BE2C (cell line): ENCODE data around the gene SLC44A5.

Source experiments
- DNase-seq: peaks from one replicate; pipeline ENCODE4 v3.0.0-alpha.2; 2020
- H3K27me3 ChIP-seq: fragments of 250-450 bp; sonication (Bioruptor Pico); 2 replicates; pipeline ENCODE4 v1.5.1; 2020; ENCODE audit warnings: mild to moderate bottlenecking
- H3K36me3 ChIP-seq: fragments of 250-450 bp; sonication (Bioruptor Pico); 2 replicates; pipeline ENCODE4 v1.5.1; 2020; ENCODE audit warnings: mild to moderate bottlenecking
- H3K4me1 ChIP-seq: fragments of 250-450 bp; sonication (Bioruptor Pico); 2 replicates; pipeline ENCODE4 v1.5.1; 2020
- H3K4me3 ChIP-seq: 2 replicates; pipeline ENCODE4 v1.5.1; 2011; ENCODE audit warnings: low read depth, low read length
- H3K9me3 ChIP-seq: fragments of 250-450 bp; sonication (Bioruptor Pico); 2 replicates; pipeline ENCODE4 v1.5.1; 2020
- TF ChIP-seq, protein P1 (sequence below): IDR thresholded peaks from 2 replicates; pipeline ENCODE4 v1.5.1; 2012; ENCODE audit warnings: mild to moderate bottlenecking, low read depth, low read length

The SLC44A5 gene

DNA sequence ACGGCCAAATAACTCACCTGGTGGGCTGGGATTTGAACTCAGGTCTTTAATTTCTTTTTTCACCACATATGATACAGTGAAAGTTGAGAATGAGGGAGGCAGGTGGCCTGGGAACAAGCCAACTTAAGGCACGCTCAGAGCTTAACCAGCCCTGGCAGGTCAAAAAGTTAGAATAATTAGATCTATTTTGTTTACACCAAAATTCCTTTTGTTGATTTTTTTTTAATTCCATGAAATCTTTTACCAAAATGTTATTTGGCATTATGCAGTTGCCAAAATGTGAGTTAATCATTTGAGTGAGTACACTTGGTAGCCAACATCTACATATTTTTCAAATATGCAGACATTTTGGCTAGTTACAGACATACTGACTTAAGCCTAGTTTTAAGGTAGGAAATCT lies 439.9 kb downstream of the SLC44A5 start:
- no peak for DNase-seq
- TF ChIP-seq, protein P1, sequence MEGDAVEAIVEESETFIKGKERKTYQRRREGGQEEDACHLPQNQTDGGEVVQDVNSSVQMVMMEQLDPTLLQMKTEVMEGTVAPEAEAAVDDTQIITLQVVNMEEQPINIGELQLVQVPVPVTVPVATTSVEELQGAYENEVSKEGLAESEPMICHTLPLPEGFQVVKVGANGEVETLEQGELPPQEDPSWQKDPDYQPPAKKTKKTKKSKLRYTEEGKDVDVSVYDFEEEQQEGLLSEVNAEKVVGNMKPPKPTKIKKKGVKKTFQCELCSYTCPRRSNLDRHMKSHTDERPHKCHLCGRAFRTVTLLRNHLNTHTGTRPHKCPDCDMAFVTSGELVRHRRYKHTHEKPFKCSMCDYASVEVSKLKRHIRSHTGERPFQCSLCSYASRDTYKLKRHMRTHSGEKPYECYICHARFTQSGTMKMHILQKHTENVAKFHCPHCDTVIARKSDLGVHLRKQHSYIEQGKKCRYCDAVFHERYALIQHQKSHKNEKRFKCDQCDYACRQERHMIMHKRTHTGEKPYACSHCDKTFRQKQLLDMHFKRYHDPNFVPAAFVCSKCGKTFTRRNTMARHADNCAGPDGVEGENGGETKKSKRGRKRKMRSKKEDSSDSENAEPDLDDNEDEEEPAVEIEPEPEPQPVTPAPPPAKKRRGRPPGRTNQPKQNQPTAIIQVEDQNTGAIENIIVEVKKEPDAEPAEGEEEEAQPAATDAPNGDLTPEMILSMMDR, result no peak

DNA sequence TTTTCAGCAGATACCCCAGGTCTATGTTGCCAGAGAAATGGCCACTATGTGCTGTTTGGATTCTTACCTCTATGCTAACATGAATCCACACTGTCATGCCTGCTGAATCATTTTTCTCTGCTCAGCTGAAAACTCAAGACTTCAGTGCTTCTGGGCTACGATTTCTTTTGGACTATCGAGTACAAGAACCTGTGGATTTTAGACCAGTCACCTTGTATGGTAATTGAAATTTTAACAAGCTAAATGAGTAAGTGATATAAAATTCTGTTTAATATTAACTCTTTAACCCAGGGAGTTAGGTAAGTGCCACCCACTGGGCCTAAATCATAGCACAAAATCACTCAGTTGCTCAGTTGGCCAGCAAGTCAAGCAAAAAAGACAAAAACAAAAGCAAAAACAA lies 440.9 kb downstream of the SLC44A5 start:
- no peaks in the 10 kb centered on the region for H3K27me3 ChIP-seq
- no peaks in the 10 kb centered on the region for H3K4me1 ChIP-seq
- no peaks in the 10 kb centered on the region for H3K9me3 ChIP-seq
- DNase-seq, result no peak
- TF ChIP-seq, protein P1, result no peak
- no peaks in the 10 kb centered on the region for H3K36me3 ChIP-seq
- H3K4me3 ChIP-seq, result no peak overlapping the region

More for the DNA sequence above, 439.9 kb downstream of the SLC44A5 start:
- no peaks in the 10 kb centered on the region for H3K4me1 ChIP-seq
- no peak overlapping the region for H3K4me3 ChIP-seq
- H3K36me3 ChIP-seq, result no peaks in the 10 kb centered on the region
- no peaks in the 10 kb centered on the region for H3K27me3 ChIP-seq
- no peaks in the 10 kb centered on the region for H3K9me3 ChIP-seq

DNA sequence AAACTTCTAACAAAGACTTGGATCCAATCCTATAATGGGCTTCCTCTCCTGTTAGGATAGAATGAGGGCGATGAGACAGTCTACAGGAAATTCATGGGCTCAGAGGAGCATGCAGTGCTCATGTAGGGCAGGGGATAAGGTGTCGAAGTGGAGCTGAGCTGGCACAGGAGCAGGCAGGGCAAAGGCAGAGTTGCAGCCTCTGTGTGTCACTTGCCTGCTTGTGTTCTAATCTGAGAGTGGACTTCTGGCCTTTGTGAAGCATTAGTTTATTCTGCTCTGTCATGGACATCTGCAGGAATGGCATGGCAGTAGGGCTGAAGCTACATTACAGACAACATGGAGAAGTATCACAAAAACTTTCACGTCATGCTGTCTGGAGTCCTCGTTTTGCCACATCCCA lies 444.1 kb downstream of the SLC44A5 start:
- Histone ChIP-seq H3K4me3 (no peak overlapping the region), H3K27me3 (no peaks in the 10 kb centered on the region), H3K9me3 (no peaks in the 10 kb centered on the region), H3K36me3 (no peaks in the 10 kb centered on the region), H3K4me1 (no peaks in the 10 kb centered on the region)
- DNase-seq, result no peak
- TF ChIP-seq, protein P1, result no peak

DNA sequence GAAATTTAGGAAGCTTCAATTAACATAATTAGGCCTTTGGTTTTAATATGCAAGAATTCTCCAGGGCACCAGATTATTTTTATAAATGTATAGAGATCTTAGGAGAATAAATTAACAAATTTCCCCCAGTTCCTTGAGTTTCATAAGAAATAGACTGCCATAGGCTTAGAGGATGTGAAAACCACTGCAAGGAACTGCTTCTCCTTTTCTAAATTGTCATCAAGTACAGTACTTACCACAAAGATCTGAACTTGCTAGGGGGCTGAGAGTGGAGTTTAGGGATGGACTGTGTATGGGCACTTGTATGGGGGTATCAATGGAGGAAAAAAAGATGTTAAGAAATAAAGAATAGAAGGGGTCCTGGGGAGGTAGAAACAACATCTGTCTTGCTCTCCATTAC lies 445.6 kb downstream of the SLC44A5 start:
- TF ChIP-seq, protein P1, result no peak
- no peaks in the 10 kb centered on the region for H3K9me3 ChIP-seq
- H3K36me3 ChIP-seq, result no peaks in the 10 kb centered on the region
- H3K4me3 ChIP-seq, result no peak overlapping the region
- no peaks in the 10 kb centered on the region for H3K4me1 ChIP-seq
- H3K27me3 ChIP-seq, result no peaks in the 10 kb centered on the region
- no peak for DNase-seq

DNA sequence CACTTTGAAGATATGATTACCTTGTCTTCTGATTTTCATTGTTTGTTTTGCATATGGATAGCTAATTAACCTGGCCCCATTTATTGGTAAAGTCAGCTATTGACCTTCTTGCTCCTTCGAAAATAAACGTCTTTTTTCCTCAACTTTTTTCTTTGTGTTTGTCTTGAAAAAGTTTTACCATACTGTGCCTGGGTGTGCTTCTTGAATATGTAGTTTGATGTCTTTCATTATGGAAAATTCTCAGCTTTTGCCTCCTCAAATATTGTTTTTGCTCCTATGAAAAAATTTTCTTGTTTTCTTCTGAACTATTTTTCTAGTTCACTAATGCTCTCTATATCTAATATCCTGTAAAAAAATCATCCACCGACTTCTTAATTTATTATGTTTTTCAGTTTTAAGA lies 451.8 kb downstream of the SLC44A5 start:
- Histone ChIP-seq H3K27me3 (no peaks in the 10 kb centered on the region; the same call in 1 of the 2 replicates), H3K36me3 (no peaks in the 10 kb centered on the region), H3K9me3 (no peaks in the 10 kb centered on the region), H3K4me3 (no peak overlapping the region), H3K4me1 (no peaks in the 10 kb centered on the region)
- DNase-seq, result no peak
- TF ChIP-seq, protein P1, result no peak
